Osteoblast (primary cell): ENCODE data around the gene C1QTNF7. TPM values are rescaled to one million over a fixed set of nuclear protein-coding genes. Genes with fewer than 3 reads are reported as not detected.

Experiments used
- DNase-seq: peaks from one replicate; pipeline ENCODE4 v3.0.0; 2011; ENCODE audit warnings: low spot score, mixed read lengths; ENCODE audit not compliant: insufficient read length; ENCODE audit errors: missing footprints
- H2AFZ ChIP-seq: 2 replicates; pipeline ENCODE4 v1.6.0; 2011; ENCODE audit warnings: mild to moderate bottlenecking, low read length
- H3K27ac ChIP-seq: 2 replicates; pipeline ENCODE4 v1.5.1; 2011; ENCODE audit warnings: mild to moderate bottlenecking, low read depth, low read length, moderate library complexity
- H3K27me3 ChIP-seq: 2 replicates; pipeline ENCODE4 v1.6.0; 2012; ENCODE audit warnings: mild to moderate bottlenecking, control low read depth, inconsistent platforms, low read length, moderate library complexity; ENCODE audit not compliant: insufficient read depth
- H3K36me3 ChIP-seq: 2 replicates; pipeline ENCODE4 v1.5.1; 2011; ENCODE audit warnings: mild to moderate bottlenecking, low read length, control low read depth, moderate library complexity; ENCODE audit not compliant: insufficient read depth
- H3K4me1 ChIP-seq: 2 replicates; pipeline ENCODE4 v1.5.1; 2011; ENCODE audit warnings: mild to moderate bottlenecking, low read length, control low read depth, moderate library complexity; ENCODE audit not compliant: insufficient read depth
- H3K4me2 ChIP-seq: 2 replicates; pipeline ENCODE4 v1.6.0; 2011; ENCODE audit warnings: mild to moderate bottlenecking, low read length; ENCODE audit not compliant: insufficient read depth
- H3K4me3 ChIP-seq: fragments of 200-600 bp; sonication (generic); 3 replicates; pipeline ENCODE4 v1.5.1; 2012; ENCODE audit warnings: mild to moderate bottlenecking, low read length, inconsistent platforms; ENCODE audit not compliant: insufficient read depth
- H3K79me2 ChIP-seq: 2 replicates; pipeline ENCODE4 v1.6.0; 2012; ENCODE audit warnings: mild to moderate bottlenecking, low read length, control low read depth, inconsistent platforms; ENCODE audit not compliant: insufficient read depth
- H3K9me3 ChIP-seq: 2 replicates; pipeline ENCODE4 v1.5.1; 2011; ENCODE audit warnings: low read depth, low read length, control low read depth
- H4K20me1 ChIP-seq: 2 replicates; pipeline ENCODE4 v1.6.0; 2012; ENCODE audit warnings: mild to moderate bottlenecking, low read length, control low read depth; ENCODE audit not compliant: insufficient read depth
- CTCF ChIP-seq: IDR thresholded peaks from 2 replicates; pipeline ENCODE4 v1.5.1; 2011; ENCODE audit warnings: mild to moderate bottlenecking, low read depth, low read length, moderate library complexity; ENCODE audit errors: extremely low read depth
- small RNA-seq: library from RNA; depleted of rRNA; stranded (forward); fragments of <200 nt; gene quantifications from one replicate; pipeline ENCODE3, GENCODE V24; 2012
- total RNA-seq: library from RNA; depleted of rRNA; stranded (reverse); fragments of >200 nt; gene quantifications from 2 replicates; pipeline ENCODE4 v1.2.3, GENCODE V29; 2012

The C1QTNF7 gene
- total RNA-seq, 1 donor = 0.72 TPM

DNA sequence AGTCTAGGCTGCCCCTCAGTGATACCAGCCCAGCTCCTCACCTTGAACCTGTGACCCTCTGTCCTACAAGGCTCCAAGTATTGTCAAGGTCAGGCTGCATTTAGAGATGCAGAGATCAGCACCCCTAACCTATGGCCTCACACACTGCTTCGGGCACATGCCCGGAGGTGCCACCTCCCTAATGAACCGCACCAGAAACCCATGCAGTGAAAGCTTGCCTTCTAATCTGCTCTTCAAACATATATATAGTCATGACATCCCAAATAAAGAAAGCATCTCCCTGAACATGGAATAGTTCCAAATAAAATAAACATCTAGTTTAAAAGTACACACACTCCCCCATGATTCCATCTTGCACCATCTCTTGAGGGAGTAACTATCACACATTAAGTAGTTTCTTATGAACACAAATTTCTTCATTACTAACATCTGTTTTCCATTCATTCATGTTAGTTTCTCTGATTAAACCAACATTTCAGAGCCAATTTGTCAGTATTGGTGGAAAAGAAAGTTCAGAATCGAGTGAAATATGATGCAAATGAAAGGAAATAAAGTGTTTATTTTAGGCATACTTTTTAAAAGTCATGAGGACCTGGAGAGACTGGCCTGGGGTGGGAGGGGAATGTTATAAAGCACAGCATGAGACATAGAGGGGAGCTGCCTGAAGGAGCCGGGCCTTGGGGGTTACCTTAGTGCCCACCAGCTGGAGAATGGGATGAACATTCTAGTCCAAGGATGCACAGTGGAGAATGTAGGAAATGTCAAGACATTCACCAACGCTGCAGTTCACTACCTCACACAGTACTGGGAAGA lies 61.0 kb downstream of the C1QTNF7 start:
- H2AFZ ChIP-seq = no peak overlapping the region
- no peak overlapping the region for H3K27ac ChIP-seq
- peak; percentile 65 for DNase-seq
- H3K4me3 ChIP-seq = no peak overlapping the region
- peaks cover 3% of the 10 kb centered on the region for H4K20me1 ChIP-seq
- H3K4me2 ChIP-seq = no peak overlapping the region
- no peaks in the 10 kb centered on the region for H3K9me3 ChIP-seq
- H3K27me3 ChIP-seq = no peaks in the 10 kb centered on the region
- no peaks in the 10 kb centered on the region for H3K36me3 ChIP-seq
- TF ChIP-seq CTCF = no peak
- H3K79me2 ChIP-seq = peaks cover 20% of the 10 kb centered on the region
- H3K4me1 ChIP-seq = peaks cover 8% of the 10 kb centered on the region

DNA sequence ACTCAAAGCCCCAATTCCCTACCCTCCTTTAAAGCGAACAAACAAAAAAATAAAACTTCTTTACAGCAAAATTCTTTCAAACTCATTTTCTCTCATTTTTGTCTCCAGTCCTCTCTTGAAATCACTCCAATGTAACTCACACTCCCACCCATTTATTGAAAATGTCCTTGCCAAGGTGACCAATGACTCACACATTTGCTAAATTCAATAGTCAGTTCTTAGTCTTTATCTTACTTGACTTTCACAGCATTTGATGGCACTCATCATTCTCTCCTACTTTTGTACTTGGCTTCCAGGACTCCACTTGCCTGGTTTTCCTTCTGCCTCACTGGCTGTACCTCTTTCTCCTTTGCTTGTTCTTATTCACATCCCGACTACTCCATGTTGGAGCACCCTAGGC lies 61.7 kb downstream of the C1QTNF7 start:
- Histone ChIP-seq H3K27ac (no peak overlapping the region), H3K79me2 (peaks cover 13% of the 10 kb centered on the region), H3K27me3 (no peaks in the 10 kb centered on the region), H3K4me1 (peaks cover 8% of the 10 kb centered on the region), H3K4me2 (no peak overlapping the region), H3K4me3 (no peak overlapping the region), H2AFZ (no peak overlapping the region), H4K20me1 (peaks cover 3% of the 10 kb centered on the region), H3K9me3 (no peaks in the 10 kb centered on the region), H3K36me3 (no peaks in the 10 kb centered on the region)
- TF ChIP-seq CTCF = no peak
- no peak for DNase-seq

DNA sequence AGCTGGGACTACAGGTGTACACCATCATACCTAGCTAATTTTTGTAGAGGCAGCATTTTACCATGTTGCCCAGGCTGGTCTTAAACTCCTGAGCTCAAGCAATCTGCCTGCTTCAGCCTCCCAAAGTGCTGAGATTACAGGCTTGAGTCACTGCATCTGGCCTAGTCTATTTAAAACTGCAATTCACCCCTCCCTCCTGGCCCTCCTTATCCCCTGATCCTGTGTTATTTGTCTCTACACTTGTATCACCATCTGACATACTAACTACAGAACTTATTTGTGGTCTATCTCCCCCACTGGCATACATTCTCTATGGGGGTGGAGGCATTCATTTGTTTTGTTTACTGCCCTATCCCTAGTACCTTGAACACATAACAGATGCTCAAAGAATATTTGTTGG lies 65.6 kb downstream of the C1QTNF7 start:
- H3K4me2 ChIP-seq = no peak overlapping the region
- H3K79me2 ChIP-seq = peaks cover 3% of the 10 kb centered on the region
- H3K27ac ChIP-seq = no peak overlapping the region
- H3K9me3 ChIP-seq = no peaks in the 10 kb centered on the region
- H4K20me1 ChIP-seq = peaks cover 3% of the 10 kb centered on the region
- H3K4me1 ChIP-seq = peaks cover 8% of the 10 kb centered on the region
- no peak overlapping the region for H3K4me3 ChIP-seq
- no peak overlapping the region for H2AFZ ChIP-seq
- no peak for TF ChIP-seq CTCF
- H3K27me3 ChIP-seq = no peaks in the 10 kb centered on the region
- no peaks in the 10 kb centered on the region for H3K36me3 ChIP-seq
- DNase-seq = no peak

- H2AFZ ChIP-seq = no peak overlapping the region
- peaks cover 8% of the 10 kb centered on the region for H4K20me1 ChIP-seq
- no peak for DNase-seq
- no peak overlapping the region for H3K4me3 ChIP-seq
- H3K4me2 ChIP-seq = no peak overlapping the region
- H3K27ac ChIP-seq = no peak overlapping the region
- H3K79me2 ChIP-seq = peaks cover 2% of the 10 kb centered on the region
- TF ChIP-seq CTCF = no peak
- no peaks in the 10 kb centered on the region for H3K27me3 ChIP-seq
- no peaks in the 10 kb centered on the region for H3K9me3 ChIP-seq
- no peaks in the 10 kb centered on the region for H3K36me3 ChIP-seq
- no peaks in the 10 kb centered on the region for H3K4me1 ChIP-seq
Observed at GRCh38 chr4:15495621-15496020, 67.8 kb downstream of the C1QTNF7 start.

Small RNAs within 50 kb of the gene (small RNA-seq; reads per million reads assigned to genes)
- gene AC007016.1 = not detected

Other genes starting within 250 kb of the C1QTNF7 start
- 34.0 and 35.4 TPM in 2 replicates for gene CC2D2A, start 41.8 kb downstream of the C1QTNF7 start, total RNA-seq
- 108 and 110 TPM in 2 replicates for gene FBXL5, start 227.3 kb downstream of the C1QTNF7 start, total RNA-seq